CD14-positive monocyte (primary cell): ENCODE measurements around the gene MCU. TPM values are rescaled to one million over a fixed set of nuclear protein-coding genes. Genes with fewer than 3 reads are reported as not detected.

ENCODE experiments used
- DNase-seq, 3 donors: peaks; one replicate each; pipeline ENCODE4 v3.0.0-alpha.2; 2011 to 2022
- H2AFZ ChIP-seq: 2 replicates; pipeline ENCODE4 v1.6.0; 2012; ENCODE audit warnings: mild to moderate bottlenecking, low read depth, low read length, inconsistent platforms; ENCODE audit not compliant: insufficient read depth, poor library complexity, severe bottlenecking
- H3K27ac ChIP-seq, 2 donors: 1 replicate in 1 of 2; 2 replicates in 1 of 2; pipeline ENCODE4 v1.5.1; 2012 to 2013; ENCODE audit warnings: low read length in 2 of 2, control low read depth in 1 of 2, inconsistent platforms in 1 of 2, low read depth in 1 of 2, mild to moderate bottlenecking in 1 of 2
- H3K27me3 ChIP-seq, 2 donors: one replicate each; pipeline versions ENCODE4 v1.6.0 to v1.6.1; 2011 to 2013; ENCODE audit warnings: low read length in 2 of 2; ENCODE audit not compliant: control insufficient read depth in 2 of 2, insufficient read depth in 2 of 2
- H3K36me3 ChIP-seq, 2 donors: replicated peaks in 1 of 2; 1 replicate in 1 of 2; 2 replicates in 1 of 2; pipeline versions ENCODE4 v1.5.1 to v1.6.1; 2012 to 2013; ENCODE audit warnings: low read length in 2 of 2, control low read depth in 1 of 2, inconsistent platforms in 1 of 2, mild to moderate bottlenecking in 1 of 2; ENCODE audit not compliant: insufficient read depth in 2 of 2, control insufficient read depth in 1 of 2
- H3K4me1 ChIP-seq, 2 donors: 1 replicate in 1 of 2; 2 replicates in 1 of 2; pipeline versions ENCODE4 v1.5.1 to v1.6.1; 2012 to 2013; ENCODE audit warnings: low read length in 2 of 2, control low read depth in 1 of 2, inconsistent platforms in 1 of 2, mild to moderate bottlenecking in 1 of 2, moderate library complexity in 1 of 2; ENCODE audit not compliant: insufficient read depth in 2 of 2, control insufficient read depth in 1 of 2
- H3K4me2 ChIP-seq: replicated peaks from 2 replicates; pipeline ENCODE3; 2012; ENCODE audit warnings: low read length, moderate library complexity, mild to moderate bottlenecking; ENCODE audit not compliant: poor library complexity, severe bottlenecking; ENCODE audit errors: extremely low read depth
- H3K4me3 ChIP-seq, 3 experiments: fragments of 200-600 bp in 1 of 3; sonication (generic) in 1 of 3; replicated peaks in 1 of 3; 1 replicate in 2 of 3; 2 replicates in 1 of 3; pipeline ENCODE4 v1.5.1; 2011 to 2013; ENCODE audit warnings: low read length in 3 of 3, mild to moderate bottlenecking in 3 of 3, control low read depth in 2 of 3, low read depth in 2 of 3, inconsistent platforms in 1 of 3, moderate library complexity in 1 of 3
- H3K79me2 ChIP-seq: 2 replicates; pipeline ENCODE4 v1.6.0; 2012; ENCODE audit warnings: mild to moderate bottlenecking, control low read depth, inconsistent platforms, low read length, moderate library complexity; ENCODE audit not compliant: insufficient read depth
- H3K9ac ChIP-seq: 2 replicates; pipeline ENCODE4 v1.6.0; 2017; ENCODE audit warnings: low read length, mild to moderate bottlenecking; ENCODE audit not compliant: insufficient read depth, poor library complexity, severe bottlenecking
- H3K9me3 ChIP-seq, 2 donors: replicated peaks in 1 of 2; 1 replicate in 1 of 2; 2 replicates in 1 of 2; pipeline versions ENCODE4 v1.5.1 to v1.6.1; 2012 to 2013; ENCODE audit warnings: low read length in 2 of 2, control low read depth in 1 of 2; ENCODE audit not compliant: control insufficient read depth in 1 of 2, insufficient read depth in 1 of 2
- H4K20me1 ChIP-seq: 2 replicates; pipeline ENCODE4 v1.6.0; 2012; ENCODE audit warnings: mild to moderate bottlenecking, low read length, control low read depth, moderate library complexity; ENCODE audit not compliant: insufficient read depth
- H3K27ac Mint-ChIP-seq, 7 donors: one replicate each; pipeline ENCODE4 v1.8.0; 2020; ENCODE audit warnings: mild to moderate bottlenecking in 7 of 7, mixed read lengths in 7 of 7, moderate library complexity in 6 of 7, inconsistent platforms in 2 of 7
- H3K27me3 Mint-ChIP-seq, 3 donors: one replicate each; pipeline ENCODE4 v1.8.0; 2021 to 2022; ENCODE audit warnings: low read depth in 3 of 3, mild to moderate bottlenecking in 3 of 3, mixed read lengths in 3 of 3, moderate library complexity in 3 of 3, inconsistent platforms in 1 of 3
- H3K36me3 Mint-ChIP-seq, 2 donors: one replicate each; pipeline ENCODE4 v1.8.0; 2020; ENCODE audit warnings: mixed read lengths in 2 of 2, inconsistent platforms in 1 of 2, mild to moderate bottlenecking in 1 of 2
- H3K4me1 Mint-ChIP-seq: one replicate; pipeline ENCODE4 v1.8.0; 2020; ENCODE audit warnings: mild to moderate bottlenecking, mixed read lengths
- H3K4me3 Mint-ChIP-seq, 2 donors: one replicate each; pipeline ENCODE4 v1.8.0; 2020; ENCODE audit warnings: mild to moderate bottlenecking in 2 of 2, mixed read lengths in 2 of 2, moderate library complexity in 1 of 2
- H3K9me3 Mint-ChIP-seq, 7 donors: one replicate each; pipeline ENCODE4 v1.8.0; 2020 to 2022; ENCODE audit warnings: mixed read lengths in 7 of 7, mild to moderate bottlenecking in 6 of 7, moderate library complexity in 6 of 7, inconsistent platforms in 2 of 7
- WGBS: methylation state at CpG from one replicate; pipeline ENCODE4 v1.1.5; 2013; ENCODE audit warnings: missing lambda C conversion rate; ENCODE audit not compliant: insufficient coverage; 5-methylcytosine and 5-hydroxymethylcytosine counted together
- intact Hi-C, 2 donors: fragments of 100-400 bp; cut with micrococcal nuclease; formaldehyde crosslinking; loops; one replicate each; pipeline versions ENCODE4 v1.15.0 to v1.15.1; 2023
- polyA plus RNA-seq, 3 donors: library from polyadenylated mRNA; depleted of rRNA in 1 of 3; unstranded in 2 of 3; stranded (reverse) in 1 of 3; fragments of 300-500 nt in 2 of 3; fragments of >200 nt in 1 of 3; fragmentation: Illumina TruSeq in 2 of 3; gene quantifications; 1 replicate in 2 of 3; 2 replicates in 1 of 3; pipeline ENCODE4 v1.2.3, GENCODE V29; 2012 to 2021
- TF ChIP-seq, protein P1 (sequence below): fragments of 200-600 bp; IDR thresholded peaks from one replicate; pipeline ENCODE4 v1.8.0; 2022; ENCODE audit warnings: antibody characterized with exemption, mild to moderate bottlenecking

MCU gene
- polyA plus RNA-seq, 3 donors, result 11.7 to 23.1 (median 16.5) TPM

DNA sequence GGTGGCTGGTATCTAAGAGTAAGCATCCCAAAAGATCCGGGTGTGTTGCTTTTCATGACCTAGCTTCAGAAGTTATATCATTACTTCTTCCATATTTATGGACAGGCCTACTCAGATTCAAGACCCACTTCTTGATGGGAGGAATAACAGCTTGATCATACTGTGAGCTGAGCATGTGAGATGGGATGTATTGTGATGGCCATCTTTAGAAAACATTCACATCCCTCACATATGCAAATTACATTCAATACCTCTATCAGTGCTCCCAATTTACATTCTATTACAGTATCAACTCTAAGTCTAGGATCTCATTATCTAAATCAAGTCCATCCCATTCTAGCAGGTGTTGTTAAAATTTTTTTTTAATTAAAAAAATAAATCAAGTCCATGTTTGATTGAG lies 101.8 kb downstream of the MCU start:
- Histone ChIP-seq H3K4me3 (no peak overlapping the region), H3K9me3 (no peaks in the 10 kb centered on the region), H3K9ac (no peak overlapping the region), H4K20me1 (peaks cover 22% of the 10 kb centered on the region), H3K4me2 (no peak overlapping the region), H3K4me1 (no peaks in the 10 kb centered on the region), H3K36me3 (peaks cover 0 to 6% of the 10 kb centered on the region in 2 donors), H3K79me2 (peaks cover 4% of the 10 kb centered on the region), H3K27ac (no peak overlapping the region), H2AFZ (no peak overlapping the region), H3K27me3 (no peaks in the 10 kb centered on the region)
- WGBS, result no CpG with 5 or more reads among the region's 1 CpG
- intact Hi-C loops, result no loop called here
- TF ChIP-seq, protein P1, sequence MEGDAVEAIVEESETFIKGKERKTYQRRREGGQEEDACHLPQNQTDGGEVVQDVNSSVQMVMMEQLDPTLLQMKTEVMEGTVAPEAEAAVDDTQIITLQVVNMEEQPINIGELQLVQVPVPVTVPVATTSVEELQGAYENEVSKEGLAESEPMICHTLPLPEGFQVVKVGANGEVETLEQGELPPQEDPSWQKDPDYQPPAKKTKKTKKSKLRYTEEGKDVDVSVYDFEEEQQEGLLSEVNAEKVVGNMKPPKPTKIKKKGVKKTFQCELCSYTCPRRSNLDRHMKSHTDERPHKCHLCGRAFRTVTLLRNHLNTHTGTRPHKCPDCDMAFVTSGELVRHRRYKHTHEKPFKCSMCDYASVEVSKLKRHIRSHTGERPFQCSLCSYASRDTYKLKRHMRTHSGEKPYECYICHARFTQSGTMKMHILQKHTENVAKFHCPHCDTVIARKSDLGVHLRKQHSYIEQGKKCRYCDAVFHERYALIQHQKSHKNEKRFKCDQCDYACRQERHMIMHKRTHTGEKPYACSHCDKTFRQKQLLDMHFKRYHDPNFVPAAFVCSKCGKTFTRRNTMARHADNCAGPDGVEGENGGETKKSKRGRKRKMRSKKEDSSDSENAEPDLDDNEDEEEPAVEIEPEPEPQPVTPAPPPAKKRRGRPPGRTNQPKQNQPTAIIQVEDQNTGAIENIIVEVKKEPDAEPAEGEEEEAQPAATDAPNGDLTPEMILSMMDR, result no peak
- Mint-ChIP-seq H3K27me3 (no peaks in the 10 kb centered on the region), H3K4me1 (peaks cover 3% of the 10 kb centered on the region), H3K27ac (no peak overlapping the region), H3K4me3 (no peak overlapping the region), H3K36me3 (peaks cover 6 to 7% of the 10 kb centered on the region in 2 donors), H3K9me3 (no peaks in the 10 kb centered on the region)
- no peak for DNase-seq

DNA sequence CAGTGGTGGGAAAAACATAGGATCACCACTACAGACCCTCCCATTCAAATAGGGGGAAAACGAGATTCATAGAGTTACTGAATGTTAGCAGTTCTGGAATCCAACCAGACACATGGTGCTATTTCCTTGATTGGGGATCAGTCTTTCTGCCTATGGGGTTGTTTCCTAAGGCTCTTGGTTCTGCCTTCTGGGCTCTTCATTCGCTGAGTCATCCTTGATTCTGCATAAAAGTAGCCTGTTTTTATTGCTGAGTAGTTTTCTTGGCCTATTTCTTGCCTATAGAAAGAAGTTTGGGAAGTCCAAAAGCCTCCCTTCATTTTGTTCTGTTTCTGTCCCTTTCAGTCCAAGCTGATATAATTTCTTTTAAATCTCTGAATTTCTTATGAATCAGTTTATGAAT lies 102.3 kb downstream of the MCU start:
- peaks cover 6 to 7% of the 10 kb centered on the region in 2 donors for H3K36me3 Mint-ChIP-seq
- intact Hi-C loops, result no loop called here
- TF ChIP-seq, protein P1, result no peak
- no peak overlapping the region for H3K4me2 ChIP-seq
- H3K4me1 ChIP-seq, result no peaks in the 10 kb centered on the region
- H3K79me2 ChIP-seq, result peaks cover 4% of the 10 kb centered on the region
- no peaks in the 10 kb centered on the region for H3K9me3 ChIP-seq
- H4K20me1 ChIP-seq, result peaks cover 22% of the 10 kb centered on the region
- H3K4me1 Mint-ChIP-seq, result peaks cover 3% of the 10 kb centered on the region
- no peak overlapping the region for H3K27ac Mint-ChIP-seq
- no peak for DNase-seq
- no peaks in the 10 kb centered on the region for H3K9me3 Mint-ChIP-seq
- peaks cover 0 to 6% of the 10 kb centered on the region in 2 donors for H3K36me3 ChIP-seq
- 83% methylated on average over 1 of the region's 2 CpGs for WGBS
- H3K27me3 ChIP-seq, result no peaks in the 10 kb centered on the region
- no peak overlapping the region for H3K4me3 ChIP-seq
- no peak overlapping the region for H2AFZ ChIP-seq
- no peak overlapping the region for H3K27ac ChIP-seq
- H3K4me3 Mint-ChIP-seq, result no peak overlapping the region
- H3K9ac ChIP-seq, result no peak overlapping the region
- H3K27me3 Mint-ChIP-seq, result no peaks in the 10 kb centered on the region
